GM12875 (cell line): ENCODE results near the gene GLIPR1L2.

ENCODE experiments used
- H3K4me3 ChIP-seq: one replicate; pipeline ENCODE4 v1.5.1; 2011; ENCODE audit warnings: low read depth, low read length, control low read depth
- CTCF ChIP-seq: IDR thresholded peaks from 2 replicates; pipeline ENCODE4 v1.5.1; 2011; ENCODE audit warnings: low read depth, mild to moderate bottlenecking, control low read depth, inconsistent platforms, low read length, moderate library complexity, borderline replicate concordance; ENCODE audit not compliant: insufficient read depth

Gene GLIPR1L2

GRCh38 chr12:75477137-75477536, 86.2 kb downstream of the GLIPR1L2 start:
- no peak for TF ChIP-seq CTCF
- no peak overlapping the region for H3K4me3 ChIP-seq

- TF ChIP-seq CTCF: no peak
- no peak overlapping the region for H3K4me3 ChIP-seq
These were observed 87.4 kb downstream of the GLIPR1L2 start for GRCh38 chr12:75478116-75478794.

GRCh38 chr12:75479963-75480461, 89.1 kb downstream of the GLIPR1L2 start:
- TF ChIP-seq CTCF: no peak
- H3K4me3 ChIP-seq: no peak overlapping the region

- no peak for TF ChIP-seq CTCF
- H3K4me3 ChIP-seq: peak within 1 kb of the TSS; percentile 57
These were observed 89.6 kb downstream of the GLIPR1L2 start, which contains the start of gene GLIPR1 for GRCh38 chr12:75480469-75480949. GLIPR1 (plus strand) TSS chr12:75480755; CDS start chr12:75480881, 126 bp downstream.

GRCh38 chr12:75481013-75481705, 90.3 kb downstream of the GLIPR1L2 start:
- no peak for TF ChIP-seq CTCF
- H3K4me3 ChIP-seq: peak overlapping the region; percentile 57

GRCh38 chr12:75481774-75482173, 90.9 kb downstream of the GLIPR1L2 start:
- TF ChIP-seq CTCF: no peak
- H3K4me3 ChIP-seq: peak overlapping the region; percentile 57
